Jurkat, Clone E6-1 (cell line): ENCODE data around the gene SOX5.
"Not testable (repeated sequence)": the region's sequence is repeated elsewhere in the genome, so short reads cannot be mapped to it uniquely, and the experiment has no call there.

Experiments used
- DNase-seq: peaks from one replicate; pipeline ENCODE4 v3.0.0-alpha.2; 2011; ENCODE audit warnings: low read depth, low spot score
- H3K4me3 ChIP-seq: 2 replicates; pipeline ENCODE4 v1.5.1; 2011; ENCODE audit warnings: mild to moderate bottlenecking, low read length, control low read depth, moderate library complexity

Gene SOX5

GRCh38 chr12:23719493-23719892 lies 230.0 kb downstream of the SOX5 start:
- no peak for DNase-seq
- no peak overlapping the region for H3K4me3 ChIP-seq

- not testable (repeated sequence) for H3K4me3 ChIP-seq, DNase-seq
Measured at GRCh38 chr12:23710361-23710760, 239.1 kb downstream of the SOX5 start.

- DNase-seq: no peak
- no peak overlapping the region for H3K4me3 ChIP-seq
Measured at GRCh38 chr12:23708185-23708837, 241.2 kb downstream of the SOX5 start.

- DNase-seq: no peak
- no peak overlapping the region for H3K4me3 ChIP-seq
Measured at GRCh38 chr12:23707270-23707669, 242.2 kb downstream of the SOX5 start.

GRCh38 chr12:23704992-23705943 lies 244.2 kb downstream of the SOX5 start:
- no peak for DNase-seq
- no peak overlapping the region for H3K4me3 ChIP-seq

GRCh38 chr12:23703051-23703450 lies 246.4 kb downstream of the SOX5 start:
- no peak overlapping the region for H3K4me3 ChIP-seq
- no peak for DNase-seq

- H3K4me3 ChIP-seq: no peak overlapping the region
Measured at GRCh38 chr12:23699031-23699430, 250.4 kb downstream of the SOX5 start.

GRCh38 chr12:23694920-23695319 lies 254.6 kb downstream of the SOX5 start:
- DNase-seq: no peak
- no peak overlapping the region for H3K4me3 ChIP-seq

More at GRCh38 chr12:23699031-23699430, 250.4 kb downstream of the SOX5 start:
- DNase-seq: no peak

GRCh38 chr12:23694307-23694706 lies 255.2 kb downstream of the SOX5 start:
- no peak overlapping the region for H3K4me3 ChIP-seq
- no peak for DNase-seq

- no peak overlapping the region for H3K4me3 ChIP-seq
- no peak for DNase-seq
Measured at GRCh38 chr12:23687947-23688346, 261.5 kb downstream of the SOX5 start.

GRCh38 chr12:23686095-23686494 lies 263.4 kb downstream of the SOX5 start:
- no peak for DNase-seq
- H3K4me3 ChIP-seq: no peak overlapping the region

GRCh38 chr12:23684121-23684520 lies 265.3 kb downstream of the SOX5 start:
- DNase-seq: no peak

GRCh38 chr12:23681237-23681636 lies 268.2 kb downstream of the SOX5 start:
- no peak overlapping the region for H3K4me3 ChIP-seq
- no peak for DNase-seq

More at GRCh38 chr12:23684121-23684520, 265.3 kb downstream of the SOX5 start:
- no peak overlapping the region for H3K4me3 ChIP-seq

- DNase-seq: no peak
Measured at GRCh38 chr12:23674064-23674463, 275.4 kb downstream of the SOX5 start.

GRCh38 chr12:23671881-23672280 lies 277.6 kb downstream of the SOX5 start:
- DNase-seq: no peak
- no peak overlapping the region for H3K4me3 ChIP-seq

More at GRCh38 chr12:23674064-23674463, 275.4 kb downstream of the SOX5 start:
- no peak overlapping the region for H3K4me3 ChIP-seq

GRCh38 chr12:23670684-23671083 lies 278.8 kb downstream of the SOX5 start:
- no peak for DNase-seq

GRCh38 chr12:23669691-23670090 lies 279.8 kb downstream of the SOX5 start:
- no peak for DNase-seq

More at GRCh38 chr12:23670684-23671083, 278.8 kb downstream of the SOX5 start:
- H3K4me3 ChIP-seq: no peak overlapping the region

GRCh38 chr12:23666866-23667265 lies 282.6 kb downstream of the SOX5 start:
- H3K4me3 ChIP-seq: no peak overlapping the region
- DNase-seq: no peak

More at GRCh38 chr12:23669691-23670090, 279.8 kb downstream of the SOX5 start:
- no peak overlapping the region for H3K4me3 ChIP-seq

- no peak for DNase-seq
- no peak overlapping the region for H3K4me3 ChIP-seq
Measured at GRCh38 chr12:23662966-23663365, 286.5 kb downstream of the SOX5 start.

- no peak overlapping the region for H3K4me3 ChIP-seq
- DNase-seq: no peak
Measured at GRCh38 chr12:23659131-23659530, 290.3 kb downstream of the SOX5 start.
